SK-N-MC (cell line): ENCODE results near the gene PCDHA1.
"Not testable (repeated sequence)": the region's sequence is repeated elsewhere in the genome, so short reads cannot be mapped to it uniquely, and the experiment has no call there.

Experiments
- DNase-seq: peaks from one replicate; pipeline ENCODE4 v3.0.0-alpha.2; 2011; ENCODE audit warnings: low read depth, low spot score
- H3K27ac ChIP-seq: fragments of 200-600 bp; sonication (generic); 2 replicates; pipeline ENCODE4 v1.5.1; 2016; ENCODE audit warnings: mixed run types
- H3K36me3 ChIP-seq: fragments of 200-600 bp; sonication (generic); 2 replicates; pipeline ENCODE4 v1.6.1; 2017; ENCODE audit warnings: antibody characterized with exemption, low read length, mixed read lengths; ENCODE audit not compliant: insufficient read depth
- H3K4me3 ChIP-seq: fragments of 200-600 bp; sonication (generic); 2 replicates; pipeline ENCODE4 v1.5.1; 2016
- H3K9ac ChIP-seq: fragments of 200-600 bp; sonication (generic); 2 replicates; pipeline ENCODE4 v1.8.0; 2017; ENCODE audit warnings: mixed run types, mixed read lengths; ENCODE audit not compliant: insufficient read length
- H3K9me3 ChIP-seq: fragments of 200-600 bp; sonication (generic); 2 replicates; pipeline ENCODE4 v1.6.1; 2017; ENCODE audit warnings: low read depth, mild to moderate bottlenecking, antibody characterized with exemption, low read length, moderate library complexity, mixed read lengths
- EZH2 ChIP-seq: fragments of 200-600 bp; sonication (generic); IDR thresholded peaks from one replicate; pipeline ENCODE4 v1.6.1; 2017; ENCODE audit warnings: antibody characterized with exemption
- FOXP2 ChIP-seq: optimal IDR thresholded peaks from 2 replicates; pipeline ENCODE3; 2011; ENCODE audit warnings: mild to moderate bottlenecking, moderate library complexity; ENCODE audit not compliant: insufficient read depth; ENCODE audit errors: extremely low read length, control extremely low read depth
- POLR2AphosphoS5 ChIP-seq: IDR thresholded peaks from 2 replicates; pipeline ENCODE4 v1.6.1; 2012; ENCODE audit warnings: mild to moderate bottlenecking, low read depth, low read length, borderline replicate concordance

The PCDHA1 gene

DNA sequence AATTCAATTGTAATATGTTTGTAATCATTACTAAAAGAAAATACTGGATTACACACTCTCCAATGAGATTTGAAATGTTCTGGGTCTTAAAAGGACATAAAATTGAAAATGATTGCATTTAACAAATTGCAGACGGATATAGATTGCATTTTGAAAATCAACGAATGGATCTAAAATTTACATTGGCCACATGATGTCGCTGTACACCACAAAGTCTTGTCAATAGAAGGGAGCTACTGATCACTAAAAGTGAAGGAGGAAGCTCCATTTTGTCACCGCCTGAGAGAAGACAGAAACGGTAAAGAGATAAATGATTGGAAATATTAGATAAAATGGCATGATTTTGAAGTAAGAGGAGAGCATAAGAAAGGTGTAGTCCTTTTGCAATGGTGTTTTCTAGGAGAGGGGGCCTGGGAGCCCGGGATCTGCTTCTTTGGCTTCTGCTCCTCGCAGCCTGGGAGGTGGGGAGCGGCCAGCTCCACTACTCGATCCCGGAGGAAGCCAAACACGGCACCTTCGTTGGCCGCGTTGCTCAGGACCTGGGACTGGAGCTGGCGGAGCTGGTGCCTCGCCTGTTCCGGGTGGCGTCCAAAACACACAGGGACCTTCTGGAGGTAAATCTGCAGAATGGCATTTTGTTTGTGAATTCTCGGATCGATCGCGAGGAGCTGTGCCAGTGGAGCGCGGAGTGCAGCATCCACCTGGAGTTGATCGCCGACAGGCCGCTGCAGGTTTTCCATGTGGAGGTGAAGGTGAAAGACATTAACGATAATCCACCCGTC lies at the start of gene PCDHA1:
Gene PCDHA1 (plus strand): TSS at position 236 of the 782 bp plus-strand sequence.
- no peak for DNase-seq
- no peaks in the 10 kb centered on the region; the same call in 1 of the 2 replicates for H3K9me3 ChIP-seq

DNA sequence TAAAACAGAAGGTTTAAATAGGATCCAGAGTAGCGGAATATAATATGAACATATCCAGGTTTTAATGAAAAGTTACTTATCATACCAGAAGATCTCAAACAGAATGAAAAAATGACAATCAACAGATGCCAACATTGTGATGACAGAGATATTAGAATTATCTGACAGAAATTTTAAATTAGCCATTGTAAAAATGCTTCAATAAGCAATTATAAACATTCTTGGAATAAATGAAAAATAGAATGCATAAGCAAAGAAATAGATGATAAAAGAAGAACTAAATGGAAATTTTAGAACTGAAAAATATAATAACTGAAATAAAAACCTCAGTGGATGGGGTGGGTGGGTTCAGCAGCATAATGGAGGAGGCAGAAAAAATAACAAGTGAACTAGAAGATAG lies 48.5 kb upstream of the PCDHA1 start:
- no peaks in the 10 kb centered on the region for H3K36me3 ChIP-seq
- DNase-seq: no peak
- H3K9me3 ChIP-seq: no peaks in the 10 kb centered on the region
- no peak overlapping the region for H3K4me3 ChIP-seq
- TF ChIP-seq EZH2 (no peak), POLR2AphosphoS5 (no peak), FOXP2 (no peak)
- no peak overlapping the region for H3K9ac ChIP-seq
- H3K27ac ChIP-seq: no peak overlapping the region

More for the DNA sequence above, at the start of gene PCDHA1:
- Histone ChIP-seq H3K4me3 (0 out of 2 replicates have a peak within 1 kb of the TSS, but pooled peaks have one; percentile 13), H3K36me3 (no peaks in the 10 kb centered on the region), H3K9ac (no peak within 1 kb of the TSS), H3K27ac (no peak within 1 kb of the TSS)
- TF ChIP-seq EZH2 (no peak), FOXP2 (no peak), POLR2AphosphoS5 (no peak)

DNA sequence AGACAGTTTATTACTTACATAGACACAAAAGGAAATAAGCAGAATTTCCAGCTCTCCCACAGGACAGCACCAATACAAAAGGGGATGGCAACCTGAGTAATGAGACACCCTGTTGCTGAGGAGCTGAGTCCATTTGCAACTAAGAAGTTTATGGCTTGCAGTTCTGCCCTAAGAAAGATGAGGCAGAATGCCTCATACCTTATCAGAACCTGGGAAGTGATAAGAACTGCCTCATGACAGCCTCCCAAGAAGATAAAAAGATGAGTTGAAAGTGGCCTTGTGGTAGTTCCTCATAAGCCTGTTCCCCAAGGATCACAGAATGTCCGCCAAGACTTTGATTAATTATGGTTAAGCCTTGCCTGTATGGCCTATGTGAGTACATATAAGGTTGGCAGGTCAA lies 44.0 kb upstream of the PCDHA1 start:
- Histone ChIP-seq H3K9me3 (no peaks in the 10 kb centered on the region), H3K9ac (no peak overlapping the region), H3K4me3 (no peak overlapping the region), H3K36me3 (no peaks in the 10 kb centered on the region), H3K27ac (no peak overlapping the region)
- no peak for TF ChIP-seq POLR2AphosphoS5
- TF ChIP-seq FOXP2: no peak
- TF ChIP-seq EZH2: no peak
- DNase-seq: no peak

DNA sequence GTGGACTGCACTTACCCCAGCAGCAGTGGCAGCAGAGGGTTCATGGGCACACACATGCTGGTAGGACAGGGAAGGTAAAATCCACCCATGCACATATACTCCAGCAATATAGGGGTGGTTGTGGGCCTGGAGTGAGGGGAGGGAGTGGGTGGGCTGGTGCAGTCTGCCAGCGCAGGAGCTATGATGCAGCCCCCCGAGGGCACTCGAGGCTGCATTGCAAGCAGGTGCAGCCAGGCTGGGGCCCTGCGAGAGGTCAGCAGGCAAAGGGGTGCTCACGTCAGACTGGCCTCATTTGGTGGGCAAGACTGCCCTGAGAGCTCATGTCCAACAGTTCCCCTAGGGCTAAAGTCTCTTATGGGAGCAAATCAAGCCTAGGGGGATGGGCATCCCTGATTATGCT lies 32.4 kb upstream of the PCDHA1 start:
- TF ChIP-seq FOXP2: no peak
- no peak for TF ChIP-seq POLR2AphosphoS5
- TF ChIP-seq EZH2: no peak
- H3K36me3 ChIP-seq: no peaks in the 10 kb centered on the region
- H3K9me3 ChIP-seq: no peaks in the 10 kb centered on the region
- no peak overlapping the region for H3K4me3 ChIP-seq
- H3K27ac ChIP-seq: no peak overlapping the region
- no peak overlapping the region for H3K9ac ChIP-seq
- DNase-seq: no peak

DNA sequence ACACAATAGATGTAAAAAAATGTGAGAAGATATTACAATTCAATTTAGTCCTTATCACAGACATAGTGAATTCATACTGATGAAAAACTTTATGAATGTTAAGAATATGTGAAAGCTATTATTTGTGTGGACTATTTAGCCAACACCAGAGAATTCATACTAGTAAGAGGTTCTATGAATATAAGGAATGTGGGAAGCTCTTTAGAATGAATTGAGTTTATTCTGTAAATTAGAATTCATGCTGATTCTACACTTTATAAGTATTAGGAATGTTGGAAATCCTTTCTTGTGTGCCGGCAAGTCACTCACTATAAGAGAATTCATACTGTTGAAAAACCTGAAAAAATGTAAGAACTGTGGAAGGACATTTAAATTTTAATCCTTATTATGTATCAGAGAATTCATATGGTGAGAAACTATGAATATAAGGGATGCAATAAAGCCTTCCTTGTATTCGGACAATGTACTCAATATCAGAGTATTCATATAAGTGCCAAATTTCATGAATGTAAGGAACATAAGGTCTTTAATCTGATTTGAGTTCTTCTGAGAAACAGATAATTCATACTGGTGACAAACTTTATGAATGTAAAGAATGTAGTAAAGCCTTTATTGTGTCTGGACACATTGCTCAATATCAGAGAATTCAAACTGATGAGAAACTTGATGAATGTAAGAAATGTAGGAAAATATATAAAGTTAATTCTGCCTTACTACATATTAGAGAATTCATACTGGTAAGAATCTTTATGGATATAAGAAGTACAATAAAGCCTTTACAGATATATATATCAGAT lies 21.6 kb upstream of the PCDHA1 start:
- Histone ChIP-seq H3K9ac (no peak overlapping the region), H3K36me3 (no peaks in the 10 kb centered on the region), H3K9me3 (peaks cover 12% of the 10 kb centered on the region; the same call in 1 of the 2 replicates), H3K27ac (no peak overlapping the region), H3K4me3 (no peak overlapping the region)
- TF ChIP-seq POLR2AphosphoS5: no peak
- no peak for DNase-seq

DNA sequence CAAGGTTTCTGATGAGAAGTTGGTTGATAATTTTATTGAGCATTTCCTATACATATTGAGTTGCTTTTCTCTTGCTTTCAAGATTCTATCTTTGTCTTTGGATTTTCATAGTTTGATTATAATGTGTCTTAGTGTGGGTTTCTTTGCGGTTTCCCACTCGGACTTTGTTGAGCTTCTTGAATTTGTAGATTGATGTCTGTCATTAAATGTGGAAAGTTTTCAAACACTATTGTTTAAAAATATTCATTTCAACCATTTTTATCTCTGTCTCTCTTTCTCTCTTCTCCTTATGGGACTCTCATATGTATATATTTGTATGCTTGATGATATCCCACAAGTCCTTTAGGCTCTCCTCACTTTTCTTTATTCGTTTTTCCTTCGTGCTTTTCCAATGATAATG lies 18.5 kb upstream of the PCDHA1 start:
- DNase-seq: no peak
- TF ChIP-seq POLR2AphosphoS5 (no peak), EZH2 (no peak), FOXP2 (no peak)
- Histone ChIP-seq H3K4me3 (no peak overlapping the region), H3K36me3 (no peaks in the 10 kb centered on the region), H3K9ac (no peak overlapping the region), H3K9me3 (peaks cover 12% of the 10 kb centered on the region; the same call in 1 of the 2 replicates), H3K27ac (no peak overlapping the region)

DNA sequence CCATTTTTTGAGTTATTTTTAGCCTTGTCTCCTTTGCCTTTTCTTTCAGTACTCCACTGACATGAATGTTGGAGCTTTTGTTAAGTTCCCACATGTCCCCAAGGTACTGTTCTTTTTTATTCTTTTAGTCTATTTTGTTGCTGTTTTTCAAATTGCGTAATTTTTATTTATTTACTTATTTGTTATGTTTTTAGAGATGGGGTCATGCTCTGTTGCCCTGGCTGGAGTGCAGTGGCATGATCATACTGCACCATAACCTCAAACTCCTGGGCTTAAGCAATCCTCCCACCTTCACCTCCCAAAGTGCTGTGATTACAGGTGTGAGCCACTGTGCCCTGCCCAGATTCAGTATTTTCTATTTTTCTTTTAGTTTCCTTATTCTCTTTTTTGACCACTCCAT lies 5.4 kb upstream of the PCDHA1 start:
- H3K9me3 ChIP-seq: no peaks in the 10 kb centered on the region
- no peak for DNase-seq
- no peak overlapping the region for H3K27ac ChIP-seq
- H3K9ac ChIP-seq: no peak overlapping the region
- no peak overlapping the region for H3K4me3 ChIP-seq
- TF ChIP-seq FOXP2: no peak
- TF ChIP-seq EZH2: no peak
- no peak for TF ChIP-seq POLR2AphosphoS5
- H3K36me3 ChIP-seq: no peaks in the 10 kb centered on the region

DNA sequence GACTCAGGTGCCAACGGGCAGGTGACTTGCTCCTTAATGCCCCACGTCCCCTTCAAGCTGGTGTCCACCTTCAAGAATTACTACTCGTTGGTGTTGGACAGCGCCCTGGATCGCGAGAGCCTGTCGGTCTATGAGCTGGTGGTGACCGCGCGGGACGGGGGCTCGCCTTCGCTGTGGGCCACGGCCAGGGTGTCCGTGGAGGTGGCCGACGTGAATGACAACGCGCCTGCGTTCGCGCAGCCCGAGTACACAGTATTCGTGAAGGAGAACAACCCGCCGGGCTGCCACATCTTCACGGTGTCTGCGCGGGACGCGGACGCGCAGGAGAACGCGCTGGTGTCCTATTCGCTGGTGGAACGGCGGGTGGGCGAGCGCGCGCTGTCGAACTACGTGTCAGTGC lies 1.5 kb downstream of the PCDHA1 start:
- H3K4me3 ChIP-seq, H3K9me3 ChIP-seq, H3K36me3 ChIP-seq, H3K27ac ChIP-seq, H3K9ac ChIP-seq, DNase-seq: not testable (repeated sequence)

DNA sequence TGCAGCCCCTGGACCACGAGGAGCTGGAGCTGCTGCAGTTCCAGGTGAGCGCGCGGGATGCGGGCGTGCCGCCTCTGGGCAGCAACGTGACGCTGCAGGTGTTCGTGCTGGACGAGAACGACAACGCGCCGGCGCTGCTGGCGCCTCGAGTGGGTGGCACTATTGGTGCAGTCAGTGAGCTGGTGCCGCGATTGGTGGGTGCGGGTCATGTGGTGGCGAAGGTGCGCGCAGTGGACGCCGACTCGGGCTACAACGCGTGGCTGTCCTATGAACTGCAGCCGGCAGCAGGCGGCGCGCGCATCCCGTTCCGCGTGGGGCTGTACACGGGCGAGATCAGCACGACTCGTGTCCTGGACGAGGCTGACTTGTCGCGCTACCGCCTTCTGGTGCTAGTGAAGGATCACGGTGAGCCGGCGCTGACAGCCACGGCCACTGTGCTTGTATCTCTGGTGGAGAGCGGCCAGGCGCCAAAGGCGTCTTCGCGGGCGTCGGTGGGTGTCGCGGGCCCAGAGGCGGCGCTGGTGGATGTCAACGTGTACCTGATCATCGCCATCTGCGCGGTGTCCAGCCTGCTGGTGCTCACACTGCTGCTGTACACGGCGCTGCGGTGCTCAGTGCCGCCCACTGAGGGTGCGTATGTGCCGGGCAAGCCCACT lies 2.0 kb downstream of the PCDHA1 start:
- not testable (repeated sequence) for H3K27ac ChIP-seq, H3K36me3 ChIP-seq, H3K9me3 ChIP-seq, DNase-seq, H3K4me3 ChIP-seq, H3K9ac ChIP-seq
